Erythroblast (primary cell): ENCODE results near the gene UBE2V1.

Experiments
- GATA1 ChIP-seq: IDR thresholded peaks from 2 replicates; pipeline ENCODE4 v1.6.1; 2011; ENCODE audit warnings: low read depth, mild to moderate bottlenecking, control low read depth, low read length, moderate library complexity
- POLR2A ChIP-seq: IDR thresholded peaks from 2 replicates; pipeline ENCODE4 v1.6.1; 2011; ENCODE audit warnings: mild to moderate bottlenecking, low read length

DNA sequence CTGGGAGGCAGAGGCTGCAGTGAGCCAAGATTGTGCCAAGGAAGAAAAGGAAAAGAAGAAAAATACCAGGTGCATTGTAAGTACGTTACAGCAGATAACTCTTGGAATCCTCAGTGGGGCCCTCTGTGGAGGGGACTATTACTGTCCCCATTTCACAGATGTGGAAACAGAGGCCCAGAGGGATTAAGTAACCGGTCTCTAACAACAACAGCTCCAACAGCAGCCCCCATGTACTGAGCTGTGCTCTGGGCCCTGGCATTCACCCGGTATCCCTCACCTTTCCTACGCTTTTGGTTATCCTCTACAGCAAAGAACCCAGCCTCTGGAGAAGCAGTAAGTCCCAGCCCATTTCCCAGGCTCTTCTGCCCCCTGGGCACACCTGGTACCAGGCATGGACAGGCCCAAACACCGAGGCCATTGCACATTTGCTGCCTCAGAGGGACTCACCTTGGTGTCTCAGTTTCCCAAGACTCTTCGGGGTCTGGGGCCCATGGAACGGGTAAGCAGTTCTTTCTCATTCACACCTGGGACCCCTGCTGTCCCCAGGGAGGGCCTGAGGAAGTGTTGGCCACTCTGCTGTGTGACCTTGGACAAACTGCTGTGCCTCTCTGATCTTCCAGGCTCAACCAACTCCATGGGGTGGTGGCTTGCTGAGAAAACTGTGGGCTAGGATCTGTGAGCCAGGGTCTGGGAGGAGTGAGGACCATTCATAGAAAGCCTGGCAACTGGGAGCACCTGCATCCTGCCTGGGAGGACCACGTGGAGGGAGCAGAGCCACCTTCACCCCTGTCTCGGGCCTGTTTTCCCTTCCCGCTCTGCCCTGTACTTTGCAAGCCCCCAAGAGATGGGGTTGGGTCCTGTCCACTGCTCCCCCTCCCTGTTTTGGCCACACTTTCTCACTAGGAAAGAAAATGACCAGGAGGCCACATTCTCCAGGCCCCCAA lies 70.3 kb downstream of the UBE2V1 start:
- TF ChIP-seq POLR2A: no peak
- TF ChIP-seq GATA1: no peak
